ENCODE data around the gene PDXK. TPM values are rescaled to one million over a fixed set of nuclear protein-coding genes. Genes with fewer than 3 reads are reported as not detected.

The PDXK gene
- total and polyA plus RNA-seq, 9 of the 15 experiments (the other 6 are each of a cell fraction or from before 2014, with no cell fraction given) = 5.6 to 162 (median 76.5) TPM

DNA sequence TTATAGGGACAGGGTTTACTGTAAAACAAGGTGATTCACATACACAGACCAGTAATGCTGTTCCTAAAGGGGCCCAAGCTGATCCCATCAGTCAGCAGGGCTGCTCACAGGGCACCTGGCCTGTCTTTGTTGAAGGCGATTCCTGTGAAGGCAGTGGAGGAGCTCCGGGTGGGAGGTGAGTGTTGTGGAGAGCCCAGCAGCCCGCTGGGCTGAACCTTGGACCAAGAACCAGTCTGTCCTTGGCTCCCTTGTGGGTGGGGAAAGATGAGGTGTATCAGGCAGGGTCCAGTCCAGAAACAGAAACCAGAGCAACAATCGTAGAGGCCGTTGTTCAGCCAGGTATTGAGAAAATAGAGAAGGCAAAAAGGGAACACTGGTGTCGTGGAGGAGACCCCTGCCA, 12.5 kb downstream of the PDXK start:
- intact Hi-C loops (cut with micrococcal nuclease) = no loop called here
- BruUV-seq (replicated peaks) = no TSS peak
- FAIRE-seq (no peak), ATAC-seq (no peak), DNase-seq (ENCODE audit: extremely low read depth in 1 of 4, low spot score in 3 of 4) (no peak)
- POLR2A ChIA-PET = interaction anchor here (0.5 kb wide), 1 partner anchor 14 kb away, joined by 3 read pairs; no protein-coding TSS in a partner anchor
- H3K4me1 ChIP-seq (replicated peaks in 1 of 2; ENCODE audit: control insufficient read depth in 2 of 2, insufficient read depth in 2 of 2, low read length in 2 of 2) = peaks cover 25 to 69% of the 10 kb centered on the region in 2 experiments
- no peak overlapping the region for H3K27ac ChIP-seq (ENCODE audit: extremely low read depth, low read depth, low read length)
- peaks cover 21% of the 10 kb centered on the region for H4K20me1 ChIP-seq (replicated peaks; ENCODE audit: control insufficient read depth, insufficient read depth, low read length)
- 87% methylated on average over 6 of the region's 6 CpGs for WGBS (ENCODE audit: insufficient coverage, low coverage, missing lambda C conversion rate)
- peak overlapping the region in 1 of 2 experiments; percentile 79; a peak in 2 of 4 replicates for H3K9ac ChIP-seq (ENCODE audit: insufficient read depth in 1 of 2, low read depth in 2 of 2, low read length in 2 of 2)
- in situ Hi-C loops (cut with MboI) = no loop called here
- no peaks in the 10 kb centered on the region for H3K27me3 ChIP-seq (ENCODE audit: control insufficient read depth in 2 of 2, insufficient read depth in 2 of 2, low read length in 2 of 2)
- peaks cover 68% of the 10 kb centered on the region for H3K36me3 ChIP-seq (ENCODE audit: control insufficient read depth, insufficient read depth, low read length)
- peaks cover 85% of the 10 kb centered on the region for H3K79me2 ChIP-seq (ENCODE audit: control insufficient read depth, insufficient read depth, low read length)
- H3K4me2 ChIP-seq (ENCODE audit: insufficient read depth, low read length) = no peak overlapping the region
- TF ChIP-seq MAFK (IDR thresholded peaks at IDR 0.05; ENCODE audit: low read length) = no peak
- no peak for TF ChIP-seq BHLHE40 (IDR thresholded peaks at IDR 0.05; ENCODE audit: low read length)
- TF ChIP-seq, protein P1, sequence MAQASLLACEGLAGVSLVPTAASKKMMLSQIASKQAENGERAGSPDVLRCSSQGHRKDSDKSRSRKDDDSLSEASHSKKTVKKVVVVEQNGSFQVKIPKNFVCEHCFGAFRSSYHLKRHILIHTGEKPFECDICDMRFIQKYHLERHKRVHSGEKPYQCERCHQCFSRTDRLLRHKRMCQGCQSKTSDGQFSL (CRISPR knock-in tag; IDR thresholded peaks at IDR 0.05) = no peak
- TF ChIP-seq, protein P1 (tag; IDR thresholded peaks at IDR 0.05) = no peak
- no peak for TF ChIP-seq ASH1L (IDR thresholded peaks at IDR 0.05; ENCODE audit: borderline replicate concordance, low read depth, partially characterized antibody)
- TF ChIP-seq, protein P2, sequence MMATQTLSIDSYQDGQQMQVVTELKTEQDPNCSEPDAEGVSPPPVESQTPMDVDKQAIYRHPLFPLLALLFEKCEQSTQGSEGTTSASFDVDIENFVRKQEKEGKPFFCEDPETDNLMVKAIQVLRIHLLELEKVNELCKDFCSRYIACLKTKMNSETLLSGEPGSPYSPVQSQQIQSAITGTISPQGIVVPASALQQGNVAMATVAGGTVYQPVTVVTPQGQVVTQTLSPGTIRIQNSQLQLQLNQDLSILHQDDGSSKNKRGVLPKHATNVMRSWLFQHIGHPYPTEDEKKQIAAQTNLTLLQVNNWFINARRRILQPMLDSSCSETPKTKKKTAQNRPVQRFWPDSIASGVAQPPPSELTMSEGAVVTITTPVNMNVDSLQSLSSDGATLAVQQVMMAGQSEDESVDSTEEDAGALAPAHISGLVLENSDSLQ (IDR thresholded peaks at IDR 0.05) = no peak
- TF ChIP-seq NRF1 (conservative IDR thresholded peaks at IDR 0.05 in 1 of 2, IDR thresholded peaks at IDR 0.05 in 1 of 2) = no peak
- TF ChIP-seq ELF1 (tag; IDR thresholded peaks at IDR 0.05) = no peak
- no peak for TF ChIP-seq POLR2AphosphoS2 (IDR thresholded peaks at IDR 0.05; ENCODE audit: low read length)
- H3K9me3 ChIP-seq (replicated peaks; ENCODE audit: control insufficient read depth, insufficient read depth, low read depth, low read length) = no peaks in the 10 kb centered on the region
- H3K4me3 ChIP-seq = no peak overlapping the region
- no peak overlapping the region for H2AFZ ChIP-seq (ENCODE audit: low read depth, low read length)
- peaks cover 3% of the 10 kb centered on the region for H3K9me1 ChIP-seq (ENCODE audit: control insufficient read depth, insufficient read depth, low read length)
- CTCF ChIA-PET (ENCODE audit: low intra/inter-chr PET ratio) = no interaction called here

All from K562 (cell line).